ENCODE data around the gene CCDC88C. TPM values are rescaled to one million over a fixed set of nuclear protein-coding genes. Genes with fewer than 3 reads are reported as not detected.

CCDC88C gene
- total RNA-seq, 1 donor from 2014 or later = 12.4 TPM

DNA sequence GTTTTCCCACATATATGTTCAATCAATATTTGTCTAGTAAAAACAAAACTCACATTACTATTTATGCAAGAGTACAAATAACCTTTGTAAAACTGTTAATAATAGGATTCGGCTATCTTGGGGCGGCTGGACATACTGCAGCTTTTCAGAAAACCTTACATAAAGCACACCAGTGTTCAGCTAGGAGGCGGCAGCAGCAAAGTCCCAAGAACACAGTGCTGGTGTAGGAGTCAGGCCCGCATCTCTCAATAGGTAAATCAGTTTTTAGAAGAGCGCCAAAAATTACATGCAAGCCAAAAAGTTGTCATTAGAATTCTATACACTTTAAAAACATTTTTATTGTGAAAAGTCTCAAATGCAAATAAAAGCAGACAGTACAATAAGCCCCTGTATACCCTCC lies 37.5 kb downstream of the CCDC88C start:
- Histone ChIP-seq H3K27ac (ENCODE audit: low read depth, low read length) (no peak overlapping the region), H3K36me3 (ENCODE audit: insufficient read depth, low read length) (no peaks in the 10 kb centered on the region), H3K9ac (ENCODE audit: low read length) (no peak overlapping the region), H3K9me3 (ENCODE audit: insufficient read depth, low read depth, low read length) (no peaks in the 10 kb centered on the region), H3K4me1 (ENCODE audit: insufficient read depth, low read length) (peaks cover 4% of the 10 kb centered on the region), H3K4me2 (ENCODE audit: low read length) (no peak overlapping the region), H2AFZ (ENCODE audit: low read depth, low read length) (no peak overlapping the region), H3K79me2 (ENCODE audit: insufficient read depth, low read length) (no peaks in the 10 kb centered on the region), H3K4me3 (ENCODE audit: insufficient read depth, low read depth, low read length) (no peak overlapping the region), H3K27me3 (ENCODE audit: insufficient read depth, low read length) (peaks cover 13% of the 10 kb centered on the region), H4K20me1 (ENCODE audit: insufficient read depth, low read length) (no peaks in the 10 kb centered on the region)
- Mint-ChIP-seq H3K36me3 (ENCODE audit: low read depth, unreplicated experiment) (peaks cover 3% of the 10 kb centered on the region), H3K27me3 (ENCODE audit: low read depth, unreplicated experiment) (peaks cover 4% of the 10 kb centered on the region), H3K4me3 (ENCODE audit: unreplicated experiment) (no peak overlapping the region), H3K27ac (ENCODE audit: unreplicated experiment) (no peak overlapping the region), H3K9me3 (ENCODE audit: unreplicated experiment) (no peaks in the 10 kb centered on the region), H3K4me1 (ENCODE audit: low read depth, unreplicated experiment) (peaks cover 6% of the 10 kb centered on the region)
- FAIRE-seq = no peak
- no peak for DNase-seq (ENCODE audit: low read depth)
- TF ChIP-seq, protein P1, sequence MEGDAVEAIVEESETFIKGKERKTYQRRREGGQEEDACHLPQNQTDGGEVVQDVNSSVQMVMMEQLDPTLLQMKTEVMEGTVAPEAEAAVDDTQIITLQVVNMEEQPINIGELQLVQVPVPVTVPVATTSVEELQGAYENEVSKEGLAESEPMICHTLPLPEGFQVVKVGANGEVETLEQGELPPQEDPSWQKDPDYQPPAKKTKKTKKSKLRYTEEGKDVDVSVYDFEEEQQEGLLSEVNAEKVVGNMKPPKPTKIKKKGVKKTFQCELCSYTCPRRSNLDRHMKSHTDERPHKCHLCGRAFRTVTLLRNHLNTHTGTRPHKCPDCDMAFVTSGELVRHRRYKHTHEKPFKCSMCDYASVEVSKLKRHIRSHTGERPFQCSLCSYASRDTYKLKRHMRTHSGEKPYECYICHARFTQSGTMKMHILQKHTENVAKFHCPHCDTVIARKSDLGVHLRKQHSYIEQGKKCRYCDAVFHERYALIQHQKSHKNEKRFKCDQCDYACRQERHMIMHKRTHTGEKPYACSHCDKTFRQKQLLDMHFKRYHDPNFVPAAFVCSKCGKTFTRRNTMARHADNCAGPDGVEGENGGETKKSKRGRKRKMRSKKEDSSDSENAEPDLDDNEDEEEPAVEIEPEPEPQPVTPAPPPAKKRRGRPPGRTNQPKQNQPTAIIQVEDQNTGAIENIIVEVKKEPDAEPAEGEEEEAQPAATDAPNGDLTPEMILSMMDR (IDR thresholded peaks at IDR 0.05; ENCODE audit: insufficient read depth, low read depth, low read length) = no peak
- no peak for TF ChIP-seq EZH2 (IDR thresholded peaks at IDR 0.05; ENCODE audit: insufficient read depth, low read length)

DNA sequence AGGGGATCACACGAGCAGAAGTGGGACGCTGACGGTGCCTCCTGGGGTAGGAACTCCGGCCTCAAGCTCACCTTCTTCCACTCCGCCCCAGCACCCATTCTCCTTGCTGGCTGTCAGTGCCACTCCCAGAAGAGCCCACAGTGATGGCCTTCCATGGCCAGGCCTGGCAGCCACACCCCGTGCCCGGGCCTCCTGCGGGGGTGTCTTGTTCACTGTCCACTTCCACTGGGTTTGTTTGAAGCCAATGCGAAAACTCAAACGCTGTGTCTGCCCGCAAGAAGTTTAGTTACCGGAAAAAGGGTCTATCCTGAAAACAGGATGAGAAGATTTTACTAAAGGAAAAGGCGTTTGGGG lies 38.1 kb downstream of the CCDC88C start:
- no peaks in the 10 kb centered on the region for H3K9me3 Mint-ChIP-seq (ENCODE audit: unreplicated experiment)
- Histone ChIP-seq H3K79me2 (ENCODE audit: insufficient read depth, low read length) (no peaks in the 10 kb centered on the region), H3K9me3 (ENCODE audit: insufficient read depth, low read depth, low read length) (no peaks in the 10 kb centered on the region), H3K4me3 (ENCODE audit: insufficient read depth, low read depth, low read length) (no peak overlapping the region), H3K36me3 (ENCODE audit: insufficient read depth, low read length) (no peaks in the 10 kb centered on the region), H2AFZ (ENCODE audit: low read depth, low read length) (no peak overlapping the region), H3K4me2 (ENCODE audit: low read length) (no peak overlapping the region), H3K27me3 (ENCODE audit: insufficient read depth, low read length) (peaks cover 13% of the 10 kb centered on the region), H4K20me1 (ENCODE audit: insufficient read depth, low read length) (no peaks in the 10 kb centered on the region), H3K27ac (ENCODE audit: low read depth, low read length) (no peak overlapping the region), H3K9ac (ENCODE audit: low read length) (no peak overlapping the region), H3K4me1 (ENCODE audit: insufficient read depth, low read length) (peaks cover 4% of the 10 kb centered on the region)
- no peak overlapping the region for H3K27ac Mint-ChIP-seq (ENCODE audit: unreplicated experiment)
- no peak for DNase-seq (ENCODE audit: low read depth)
- TF ChIP-seq, protein P1 (IDR thresholded peaks at IDR 0.05; ENCODE audit: insufficient read depth, low read depth, low read length) = no peak
- no peak for TF ChIP-seq EZH2 (IDR thresholded peaks at IDR 0.05; ENCODE audit: insufficient read depth, low read length)
- peaks cover 6% of the 10 kb centered on the region for H3K4me1 Mint-ChIP-seq (ENCODE audit: low read depth, unreplicated experiment)
- peaks cover 3% of the 10 kb centered on the region for H3K36me3 Mint-ChIP-seq (ENCODE audit: low read depth, unreplicated experiment)
- peaks cover 2% of the 10 kb centered on the region for H3K27me3 Mint-ChIP-seq (ENCODE audit: low read depth, unreplicated experiment)
- FAIRE-seq = no peak
- H3K4me3 Mint-ChIP-seq (ENCODE audit: unreplicated experiment) = no peak overlapping the region

DNA sequence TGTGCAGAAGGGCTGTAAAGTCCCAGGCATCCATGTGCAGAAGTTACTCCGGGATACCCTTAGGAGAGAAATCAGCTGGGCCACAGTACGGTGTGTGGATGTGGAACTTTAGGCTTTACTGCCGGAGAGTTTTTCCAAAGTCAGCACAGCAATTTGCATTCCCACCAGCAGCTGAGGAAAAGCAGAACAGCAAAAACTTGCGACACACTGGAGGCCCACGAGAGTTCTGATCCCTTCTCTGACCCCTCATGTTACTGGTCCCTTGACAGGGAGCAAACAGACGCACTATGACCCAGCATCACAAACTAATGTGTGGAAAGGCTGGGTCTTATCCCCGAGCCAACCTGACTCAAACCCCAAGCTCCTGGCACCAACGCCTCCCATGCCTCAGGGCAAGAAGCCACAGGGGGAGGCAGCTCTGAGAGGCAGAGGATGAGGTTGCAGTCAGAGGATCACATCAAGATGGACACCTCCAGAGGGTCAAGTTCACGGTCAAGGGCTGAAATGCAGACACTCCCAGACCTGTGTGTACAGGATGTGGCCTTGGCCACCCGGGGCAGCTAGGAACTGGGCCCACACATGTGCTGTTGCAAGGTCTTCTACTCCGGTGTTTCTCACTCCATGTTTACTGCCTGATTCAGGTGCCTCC lies 38.6 kb downstream of the CCDC88C start:
- no peak overlapping the region for H3K4me3 Mint-ChIP-seq (ENCODE audit: unreplicated experiment)
- H3K9me3 Mint-ChIP-seq (ENCODE audit: unreplicated experiment) = no peaks in the 10 kb centered on the region
- Histone ChIP-seq H3K27ac (ENCODE audit: low read depth, low read length) (no peak overlapping the region), H3K4me2 (ENCODE audit: low read length) (no peak overlapping the region), H2AFZ (ENCODE audit: low read depth, low read length) (no peak overlapping the region), H3K9ac (ENCODE audit: low read length) (no peak overlapping the region), H3K27me3 (ENCODE audit: insufficient read depth, low read length) (peaks cover 15% of the 10 kb centered on the region), H4K20me1 (ENCODE audit: insufficient read depth, low read length) (no peaks in the 10 kb centered on the region), H3K4me3 (ENCODE audit: insufficient read depth, low read depth, low read length) (no peak overlapping the region), H3K4me1 (ENCODE audit: insufficient read depth, low read length) (peaks cover 4% of the 10 kb centered on the region), H3K9me3 (ENCODE audit: insufficient read depth, low read depth, low read length) (no peaks in the 10 kb centered on the region), H3K36me3 (ENCODE audit: insufficient read depth, low read length) (no peaks in the 10 kb centered on the region), H3K79me2 (ENCODE audit: insufficient read depth, low read length) (no peaks in the 10 kb centered on the region)
- peaks cover 9% of the 10 kb centered on the region for H3K4me1 Mint-ChIP-seq (ENCODE audit: low read depth, unreplicated experiment)
- DNase-seq (ENCODE audit: low read depth) = no peak
- FAIRE-seq = no peak
- no peak for TF ChIP-seq EZH2 (IDR thresholded peaks at IDR 0.05; ENCODE audit: insufficient read depth, low read length)
- TF ChIP-seq, protein P1 (IDR thresholded peaks at IDR 0.05; ENCODE audit: insufficient read depth, low read depth, low read length) = no peak
- H3K36me3 Mint-ChIP-seq (ENCODE audit: low read depth, unreplicated experiment) = peaks cover 3% of the 10 kb centered on the region
- H3K27me3 Mint-ChIP-seq (ENCODE audit: low read depth, unreplicated experiment) = no peaks in the 10 kb centered on the region
- no peak overlapping the region for H3K27ac Mint-ChIP-seq (ENCODE audit: unreplicated experiment)
